Hepatic stellate cell (primary cell): ENCODE measurements around the gene ZNF346.

Source experiments
- DNase-seq: peaks from one replicate; pipeline ENCODE4 v3.0.0; 2011; ENCODE audit warnings: low spot score

ZNF346 gene

DNA sequence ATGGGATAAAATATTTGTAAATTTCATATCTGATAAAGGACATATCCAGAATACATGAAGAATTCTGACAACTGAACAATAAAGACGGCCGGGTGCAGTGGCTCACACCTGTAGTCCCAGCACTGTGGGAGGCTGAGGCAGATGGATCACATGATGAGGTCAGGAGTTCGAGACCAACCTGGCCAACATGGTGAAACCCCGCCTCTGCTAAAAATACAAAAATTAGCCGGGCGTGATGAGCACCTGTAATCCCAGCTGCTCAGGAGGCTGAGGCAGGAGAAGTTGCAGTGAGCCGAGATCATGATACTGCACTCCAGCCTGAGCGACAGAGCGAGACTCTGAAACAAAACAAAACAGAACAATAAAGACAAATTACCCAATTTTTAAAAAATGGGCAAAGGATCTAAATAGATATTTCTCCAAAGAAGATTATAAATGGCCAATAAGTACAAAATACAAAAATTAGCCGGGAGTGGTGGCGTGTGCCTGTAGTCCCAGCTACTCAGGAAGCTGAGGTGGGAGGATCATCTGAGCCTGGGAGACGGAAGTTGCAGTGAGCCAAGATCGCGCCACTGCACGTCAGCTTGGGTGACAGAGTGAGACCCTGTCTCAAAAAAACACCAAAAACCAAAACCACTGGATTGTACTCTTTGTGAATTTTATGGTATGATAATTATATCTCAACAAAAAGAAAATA lies 101.4 kb downstream of the ZNF346 start:
- DNase-seq, result no peak

- no peak for DNase-seq
Observed at GRCh38 chr5:177124486-177124991, 102.0 kb downstream of the ZNF346 start.

DNA sequence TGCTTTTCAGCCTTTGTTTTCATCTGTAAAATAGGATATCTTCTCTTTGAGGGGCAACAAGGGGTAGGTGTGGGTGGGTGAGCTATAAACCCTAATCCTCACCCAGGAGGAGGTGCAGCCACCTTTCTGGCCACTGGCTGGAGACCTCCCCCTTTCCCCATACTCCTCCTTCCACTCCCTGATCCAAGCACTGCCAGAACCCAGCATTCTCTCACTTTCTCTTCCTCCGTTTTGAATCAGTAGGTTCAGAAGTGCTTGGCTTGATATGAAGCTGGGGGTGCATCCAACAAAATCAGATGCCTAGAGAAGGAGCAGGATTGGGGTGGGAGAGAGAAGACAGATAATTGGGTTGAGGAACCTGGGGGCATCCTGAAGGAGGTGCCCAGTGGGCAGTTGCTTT lies 104.3 kb downstream of the ZNF346 start:
- no peak for DNase-seq

DNA sequence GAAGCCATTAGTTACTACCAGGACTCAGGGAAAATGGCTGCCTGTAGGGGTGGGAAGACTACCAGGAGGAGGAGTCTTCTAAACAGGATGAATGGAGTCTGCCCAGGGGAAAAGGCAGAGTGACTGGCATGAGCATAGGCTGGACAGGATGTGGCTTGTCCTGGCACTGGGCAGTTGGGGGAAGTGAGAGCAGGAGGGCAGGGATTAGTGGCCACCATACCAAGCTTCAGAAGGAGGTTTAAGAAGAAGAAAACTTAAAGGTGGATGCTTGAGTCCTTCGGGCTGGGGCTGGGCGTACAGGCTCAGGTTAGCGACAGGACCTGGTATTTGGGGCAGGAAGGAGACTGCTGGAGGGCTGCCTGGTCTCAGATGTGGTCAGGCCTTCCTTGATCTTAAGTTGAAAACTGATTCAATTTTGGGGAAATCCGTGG lies 106.1 kb downstream of the ZNF346 start:
- DNase-seq, result no peak

DNA sequence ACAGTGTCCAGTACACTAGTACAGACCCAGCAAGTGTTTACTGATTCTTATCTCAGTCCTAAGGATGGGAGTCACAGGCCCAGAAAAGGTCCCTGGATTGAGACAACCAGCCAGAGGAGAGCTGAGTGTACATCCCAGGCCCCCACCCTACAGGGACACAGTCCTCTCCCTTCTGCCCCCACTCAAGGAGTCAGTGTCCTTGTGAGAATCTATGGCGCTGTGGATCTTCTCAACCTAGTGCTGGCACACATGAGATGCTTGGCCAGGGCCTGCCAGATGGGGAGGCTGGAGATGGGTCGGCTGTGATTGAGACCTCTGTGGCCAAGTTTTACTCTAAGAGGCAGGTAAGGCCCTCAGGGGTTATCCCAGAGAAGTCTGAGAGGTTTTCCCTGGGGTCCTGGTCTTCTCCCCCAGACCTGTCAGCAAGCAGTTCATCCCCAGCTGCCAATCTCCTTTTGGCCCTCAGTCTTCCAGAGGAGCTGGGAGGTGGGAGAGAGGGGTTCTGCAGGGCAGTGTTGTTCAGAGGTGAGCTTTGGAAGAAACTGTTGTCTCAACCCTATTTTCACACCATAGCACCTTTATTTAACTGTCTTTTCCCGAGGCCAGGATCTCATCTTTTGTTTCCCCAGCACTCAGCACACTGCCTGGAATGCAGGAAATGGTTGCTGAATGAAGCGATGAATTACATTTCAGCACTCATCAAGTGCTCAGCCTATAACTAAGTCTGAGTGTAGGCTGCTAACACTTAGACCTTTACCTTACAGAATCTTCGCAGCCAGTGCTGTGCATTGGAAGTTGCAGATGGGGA lies 107.9 kb downstream of the ZNF346 start:
- DNase-seq, result no peak
